ENCODE results near the gene CERS1.
A peak's percentile ranks its signal among the peaks of the same experiment; 100 is the strongest.

The CERS1 gene

DNA sequence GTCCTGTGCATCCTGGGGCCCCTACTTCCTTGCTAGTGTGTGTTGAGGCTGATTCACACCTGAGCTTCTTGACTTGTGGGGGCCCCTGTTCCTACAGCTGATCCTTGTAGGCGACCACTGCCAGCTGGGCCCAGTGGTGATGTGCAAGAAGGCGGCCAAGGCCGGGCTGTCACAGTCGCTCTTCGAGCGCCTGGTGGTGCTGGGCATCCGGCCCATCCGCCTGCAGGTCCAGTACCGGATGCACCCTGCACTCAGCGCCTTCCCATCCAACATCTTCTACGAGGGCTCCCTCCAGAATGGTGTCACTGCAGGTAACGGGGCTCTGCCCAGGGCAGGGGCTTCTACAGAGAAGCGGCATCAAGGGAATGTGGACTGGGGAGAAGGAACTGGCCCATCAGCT lies 38.7 kb downstream of the CERS1 start:
- DNase-seq (ENCODE audit: low read depth, low spot score): no peak

DNA sequence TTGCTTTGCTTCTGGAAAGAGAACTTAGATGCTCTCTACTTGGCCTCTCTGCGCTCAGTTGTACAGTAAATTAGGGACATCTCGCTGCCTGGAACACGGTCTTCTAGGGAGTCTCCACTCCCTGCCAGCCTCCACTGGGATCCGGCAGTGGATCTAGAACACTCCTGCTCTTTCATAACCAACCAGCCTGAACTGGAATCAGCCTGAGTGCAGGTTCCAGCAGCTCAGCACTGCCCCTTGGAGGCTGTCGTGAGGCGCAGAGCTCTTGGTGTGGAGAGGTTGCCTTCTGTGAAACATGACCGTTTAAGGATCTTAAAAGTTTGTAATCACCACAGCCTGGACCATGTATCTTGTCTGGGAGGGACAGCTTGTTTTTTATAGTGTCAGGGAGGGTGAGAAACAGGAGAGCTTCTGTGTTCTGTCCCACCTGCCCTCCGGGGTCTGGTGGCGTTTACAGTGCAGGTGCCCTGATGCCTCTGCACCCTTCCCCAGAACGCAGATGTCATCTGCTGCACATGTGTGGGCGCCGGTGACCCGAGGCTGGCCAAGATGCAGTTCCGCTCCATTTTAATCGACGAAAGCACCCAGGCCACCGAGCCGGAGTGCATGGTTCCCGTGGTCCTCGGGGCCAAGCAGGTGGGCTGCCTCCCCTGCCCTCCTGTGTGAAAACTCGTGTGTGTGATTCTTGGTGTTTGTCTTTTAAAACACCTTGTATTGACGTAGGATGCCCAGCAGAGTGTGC lies 39.4 kb downstream of the CERS1 start:
- DNase-seq (ENCODE audit: low read depth, low spot score): peak; percentile 50

DNA sequence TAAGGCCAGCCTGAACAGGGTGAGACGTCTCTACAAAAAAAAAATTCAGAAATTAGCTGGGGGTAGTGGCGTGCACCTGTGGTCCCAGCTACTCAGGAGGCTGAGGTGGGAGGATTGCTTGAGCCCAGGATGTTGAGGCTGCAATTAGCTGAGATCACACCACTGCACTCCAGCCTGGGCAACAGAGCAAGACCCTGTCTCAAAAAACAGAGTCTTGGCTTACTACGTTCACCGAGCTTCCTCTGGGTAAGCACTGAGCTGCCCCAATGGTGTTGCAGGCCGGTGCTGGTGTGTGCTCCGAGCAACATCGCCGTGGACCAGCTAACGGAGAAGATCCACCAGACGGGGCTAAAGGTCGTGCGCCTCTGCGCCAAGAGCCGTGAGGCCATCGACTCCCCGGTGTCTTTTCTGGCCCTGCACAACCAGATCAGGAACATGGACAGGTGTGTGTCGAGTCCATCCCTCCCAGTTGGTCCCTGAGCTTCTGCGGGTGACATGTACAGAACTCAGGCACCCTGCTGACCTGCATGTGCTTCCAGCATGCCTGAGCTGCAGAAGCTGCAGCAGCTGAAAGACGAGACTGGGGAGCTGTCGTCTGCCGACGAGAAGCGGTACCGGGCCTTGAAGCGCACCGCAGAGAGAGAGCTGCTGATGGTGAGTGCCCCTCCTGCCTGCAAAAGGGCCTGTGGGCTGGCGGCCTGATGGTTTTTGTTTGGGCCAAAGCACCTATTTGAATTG lies 40.1 kb downstream of the CERS1 start:
- DNase-seq (ENCODE audit: low read depth, low spot score): no peak

DNA sequence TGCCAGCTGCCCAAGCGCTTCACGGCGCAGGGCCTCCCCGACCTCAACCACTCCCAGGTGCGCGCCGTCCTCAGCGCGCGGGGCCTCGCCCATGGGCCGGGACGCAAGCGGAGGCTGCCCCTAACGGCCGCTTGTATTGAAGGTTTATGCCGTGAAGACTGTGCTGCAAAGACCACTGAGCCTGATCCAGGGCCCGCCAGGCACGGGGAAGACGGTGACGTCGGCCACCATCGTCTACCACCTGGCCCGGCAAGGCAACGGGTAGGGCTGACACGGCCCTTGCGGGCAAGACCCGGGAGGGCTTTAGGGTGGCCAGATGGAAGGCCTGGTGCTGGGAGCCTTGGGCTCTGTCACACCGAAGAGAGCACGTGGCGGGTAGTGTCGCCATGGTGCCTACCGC lies 41.0 kb downstream of the CERS1 start:
- DNase-seq (ENCODE audit: low read depth, low spot score): no peak

DNA sequence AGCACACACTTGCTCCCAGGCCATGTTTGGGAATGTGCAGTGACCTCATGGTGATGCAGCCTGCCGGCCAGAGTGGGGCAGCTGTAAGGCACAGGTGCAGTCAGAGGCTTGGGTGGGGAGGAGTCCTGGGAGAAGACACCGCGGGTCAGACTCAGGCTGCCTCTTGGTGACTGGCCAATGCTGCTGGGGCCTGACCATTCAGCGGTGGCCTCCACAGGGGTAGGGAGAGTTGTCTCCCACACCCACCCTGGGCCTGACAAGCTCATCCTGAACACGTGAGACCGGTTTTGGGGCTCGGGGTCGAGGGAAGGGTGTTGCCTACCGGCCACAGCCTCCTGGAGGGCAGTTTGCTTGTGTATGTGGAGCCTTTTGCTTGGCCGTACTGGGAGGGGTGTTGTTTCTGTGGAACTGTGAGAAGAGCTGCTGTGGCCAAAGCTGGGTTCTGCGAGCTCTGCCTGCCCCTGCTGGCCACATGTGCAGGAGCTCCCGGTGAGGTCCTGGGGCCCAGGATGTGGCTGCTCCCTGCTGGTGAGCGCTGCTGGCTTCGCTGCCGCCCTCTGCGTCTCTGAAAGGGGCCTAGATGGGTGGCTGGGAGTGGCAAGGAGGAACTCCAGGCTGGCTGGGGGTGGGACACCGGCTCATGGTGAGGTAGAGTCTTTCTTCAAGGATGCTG lies 42.1 kb downstream of the CERS1 start:
- DNase-seq (ENCODE audit: low read depth, low spot score): no peak

DNA sequence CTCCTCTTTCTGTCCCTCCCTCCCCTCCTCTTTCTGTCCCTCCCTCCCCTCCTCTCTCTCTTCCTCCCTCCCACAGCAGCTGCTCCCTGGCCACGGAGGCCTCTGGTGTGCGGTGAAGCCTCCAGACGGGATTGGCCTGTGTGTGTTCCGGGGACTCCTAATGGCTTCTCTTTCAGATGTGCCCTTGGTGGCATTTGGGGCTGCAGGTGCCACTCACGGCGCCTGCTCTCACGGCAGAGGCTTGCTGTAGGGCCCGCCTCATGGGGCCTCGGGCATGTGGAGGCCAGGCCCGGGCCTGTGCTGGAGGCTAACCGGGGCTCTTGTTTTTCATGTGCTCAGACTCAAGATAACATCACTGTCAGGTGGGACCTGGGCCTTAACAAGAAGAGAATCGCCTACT lies 43.3 kb downstream of the CERS1 start:
- DNase-seq (ENCODE audit: low read depth, low spot score): no peak

DNA sequence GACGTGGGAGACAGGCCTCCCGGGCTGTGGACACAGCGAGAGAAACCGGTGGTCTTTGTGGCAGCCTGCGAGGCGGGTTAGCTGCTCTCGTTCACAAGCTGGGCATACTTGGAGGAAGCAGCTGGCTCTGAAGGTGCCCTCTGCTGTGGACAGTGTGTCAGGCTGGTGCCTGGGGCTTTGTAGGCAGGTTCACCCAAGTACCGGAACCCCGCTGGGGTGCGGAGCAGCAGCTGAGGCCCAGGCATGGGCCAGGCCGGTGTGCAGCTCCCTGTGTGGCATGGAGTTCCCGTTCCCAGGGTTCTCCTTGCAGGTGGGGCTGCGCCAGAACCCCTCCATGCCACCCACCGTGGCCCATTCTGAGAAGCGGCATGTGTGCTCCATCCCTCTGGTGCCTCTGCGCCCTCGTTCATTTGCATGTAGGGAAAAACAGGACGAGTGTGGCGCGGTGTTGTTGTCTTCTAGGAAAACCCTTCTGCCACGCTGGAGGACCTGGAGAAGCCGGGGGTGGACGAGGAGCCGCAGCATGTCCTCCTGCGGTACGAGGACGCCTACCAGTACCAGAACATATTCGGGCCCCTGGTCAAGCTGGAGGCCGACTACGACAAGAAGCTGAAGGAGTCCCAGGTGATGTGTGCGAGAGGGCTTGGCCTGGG lies 44.2 kb downstream of the CERS1 start:
- no peak for DNase-seq (ENCODE audit: low read depth, low spot score)

DNA sequence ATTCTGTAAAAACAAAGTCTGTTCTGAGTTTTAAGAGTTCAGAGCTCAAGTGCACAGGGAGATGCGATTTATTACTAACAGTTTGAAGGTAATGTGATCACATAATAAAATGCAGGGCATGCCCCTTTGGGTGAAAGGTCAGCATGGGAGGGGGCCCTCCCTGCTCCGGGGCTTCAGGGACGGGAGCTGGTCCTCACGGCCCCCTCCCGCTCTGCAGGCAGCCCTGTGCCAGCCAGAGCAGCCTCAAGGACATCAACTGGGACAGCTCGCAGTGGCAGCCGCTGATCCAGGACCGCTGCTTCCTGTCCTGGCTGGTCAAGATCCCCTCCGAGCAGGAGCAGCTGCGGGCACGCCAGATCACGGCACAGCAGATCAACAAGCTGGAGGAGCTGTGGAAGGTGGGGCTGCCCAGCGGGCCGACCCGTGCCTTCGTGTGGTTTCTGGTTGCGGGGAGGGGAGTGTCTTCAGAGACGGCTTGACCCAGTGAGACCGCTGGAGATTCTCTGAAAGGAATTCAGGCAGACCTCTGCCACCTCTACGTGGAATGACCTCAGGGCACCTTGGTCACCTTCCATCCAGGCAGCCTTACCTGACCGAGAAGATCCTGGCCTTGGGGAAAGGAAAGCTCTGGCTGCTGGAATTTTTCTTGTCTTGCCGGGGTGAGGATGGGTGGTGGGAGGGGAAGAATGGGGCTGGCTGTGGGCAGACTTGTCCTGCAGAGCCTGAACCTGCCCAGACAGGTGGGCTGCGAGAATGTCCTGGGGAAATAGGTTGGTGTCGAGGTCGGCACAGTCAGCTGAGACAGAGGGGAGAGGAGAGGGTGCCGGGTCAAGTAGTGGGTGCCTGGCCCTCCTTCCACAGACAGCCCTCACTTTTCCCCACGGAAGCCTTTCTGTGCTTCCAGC lies 45.2 kb downstream of the CERS1 start:
- DNase-seq (ENCODE audit: low read depth, low spot score): peak; percentile 75

DNA sequence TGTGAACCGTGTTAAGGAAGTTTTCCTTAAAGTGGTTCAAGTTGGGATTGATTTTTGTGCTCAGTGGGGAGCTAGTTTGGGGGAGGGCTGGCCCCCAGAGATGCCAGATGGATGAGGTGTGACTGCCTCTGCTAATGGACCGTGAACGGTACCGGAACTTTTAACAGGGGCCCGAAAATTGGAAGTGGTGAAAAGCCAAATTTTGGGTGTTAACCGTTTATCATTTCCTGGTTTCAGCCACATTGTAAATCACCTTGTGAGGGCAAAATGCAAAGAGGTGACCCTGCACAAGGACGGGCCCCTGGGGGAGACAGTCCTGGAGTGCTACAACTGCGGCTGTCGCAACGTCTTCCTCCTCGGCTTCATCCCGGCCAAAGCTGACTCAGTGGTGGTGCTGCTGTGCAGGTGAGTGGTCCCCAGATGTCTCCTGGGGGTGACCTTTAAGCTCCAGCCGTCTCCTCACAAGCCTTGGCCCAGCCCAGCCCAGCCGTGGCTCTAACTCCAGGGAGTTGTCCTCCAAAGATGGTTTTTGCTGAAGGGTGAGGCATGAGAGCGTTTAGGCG lies 46.0 kb downstream of the CERS1 start:
- DNase-seq (ENCODE audit: low read depth, low spot score): no peak

DNA sequence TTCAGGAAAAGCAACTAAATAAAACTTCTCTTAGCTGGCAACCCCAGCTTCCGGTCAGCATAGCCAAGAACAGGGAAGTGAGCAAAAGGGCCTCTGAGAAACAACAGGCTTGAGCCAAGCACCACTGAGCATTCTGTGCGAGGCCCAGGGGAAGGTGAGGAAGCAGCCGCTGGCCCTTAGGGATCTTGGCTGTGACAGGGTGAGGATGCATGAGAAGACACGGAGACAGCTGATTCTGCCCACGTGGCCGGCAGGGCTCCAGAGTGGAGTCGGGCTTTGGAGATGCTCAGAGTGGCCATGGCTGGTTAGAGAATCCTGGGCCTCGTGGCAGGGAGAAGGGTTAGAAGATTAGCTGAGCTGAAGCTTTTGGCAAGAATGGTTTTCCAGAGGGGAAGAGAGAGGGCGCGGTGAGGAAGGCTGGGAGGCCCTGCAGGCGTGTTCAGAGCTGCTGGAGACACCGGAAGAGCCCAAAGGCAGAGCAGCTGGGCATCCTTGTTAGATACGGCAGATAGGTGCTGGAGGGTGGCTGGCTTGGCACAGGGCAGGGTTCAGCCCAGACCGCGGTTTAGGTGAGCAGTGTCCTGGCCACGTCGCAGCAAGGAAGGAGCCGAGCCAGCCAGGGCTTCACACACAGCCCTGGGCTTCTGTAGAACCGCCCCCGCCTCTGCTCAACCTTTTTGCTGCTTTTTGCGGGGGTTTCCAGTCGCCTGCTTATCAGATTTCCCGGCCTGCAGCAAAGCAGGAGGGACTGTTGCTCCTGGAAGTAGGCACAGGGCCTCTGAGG lies 46.9 kb downstream of the CERS1 start:
- DNase-seq (ENCODE audit: low read depth, low spot score): no peak

DNA sequence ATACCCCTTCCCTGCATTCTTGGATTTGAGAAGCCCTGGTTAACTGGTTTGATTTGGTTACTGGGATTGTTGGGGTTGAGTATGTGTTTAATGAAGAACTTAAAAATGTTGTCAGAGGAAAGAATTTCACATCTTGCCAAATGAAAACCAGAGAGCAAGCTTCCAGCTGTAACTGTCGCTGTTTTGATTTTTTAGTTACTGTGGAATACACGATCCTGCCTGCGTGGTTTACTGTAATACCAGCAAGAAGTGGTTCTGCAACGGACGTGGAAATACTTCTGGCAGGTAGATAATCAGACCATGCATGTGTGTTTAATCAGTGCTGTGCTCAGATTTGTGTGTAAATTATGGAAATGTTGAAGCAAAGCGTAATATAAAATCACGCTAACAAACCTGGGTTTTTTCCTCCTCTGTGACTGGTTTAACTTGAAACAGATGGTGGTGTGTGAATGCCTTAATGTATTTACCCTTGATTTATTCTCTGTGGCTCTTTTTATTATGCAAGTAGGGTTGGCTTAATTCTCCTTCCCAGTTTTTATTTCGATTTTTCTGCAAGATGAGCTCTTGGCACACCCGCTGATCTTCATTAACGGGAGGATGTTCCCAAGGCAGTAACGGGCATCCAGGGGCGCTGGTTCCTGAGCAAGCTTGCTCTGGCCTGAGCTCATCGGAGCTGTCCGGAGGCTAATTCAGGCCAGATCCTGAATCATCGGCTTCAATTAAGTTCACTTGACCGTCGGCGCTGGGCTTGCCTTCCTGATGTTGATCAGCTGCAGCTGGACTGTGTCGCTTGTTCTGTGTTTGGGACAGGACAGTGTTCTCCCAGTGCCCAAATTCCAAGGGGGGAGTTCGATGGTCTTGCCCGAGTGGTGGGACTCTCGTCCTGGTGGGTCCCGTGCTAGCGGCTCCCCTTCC lies 48.2 kb downstream of the CERS1 start:
- no peak for DNase-seq (ENCODE audit: low read depth, low spot score)

DNA sequence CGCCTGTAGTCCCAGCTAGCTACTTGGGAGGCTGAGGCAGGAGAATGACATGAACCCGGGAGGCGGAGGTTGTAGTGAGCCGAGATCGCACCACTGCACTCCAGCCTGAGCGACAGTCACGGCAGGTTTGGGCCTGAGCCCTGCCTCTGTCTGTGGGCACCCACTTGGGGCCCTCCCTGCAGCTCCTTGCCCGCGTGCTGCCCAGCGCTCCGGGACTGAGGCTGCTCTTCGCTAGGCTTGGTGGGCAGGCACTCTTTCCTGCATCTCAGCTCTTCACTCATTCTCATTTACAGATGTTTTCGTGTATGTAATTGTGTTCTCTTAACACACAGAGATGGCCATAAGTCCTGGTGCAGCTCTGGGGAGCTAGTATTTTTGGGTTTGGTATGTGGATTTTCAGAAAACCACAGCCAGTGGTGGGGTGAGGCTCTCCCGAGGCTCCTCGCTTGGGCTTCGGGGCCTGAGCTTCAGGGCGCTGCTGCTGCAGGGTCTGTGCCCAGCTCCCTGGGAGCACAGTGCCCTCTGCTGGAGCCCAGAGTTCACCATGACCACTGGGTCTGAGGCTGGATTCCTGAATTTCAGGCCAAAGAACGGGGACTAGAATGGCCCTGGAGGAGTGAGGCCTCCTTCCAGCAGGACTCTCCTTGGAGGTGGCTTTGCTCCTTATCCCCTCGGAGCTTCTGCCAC lies 49.0 kb downstream of the CERS1 start:
- DNase-seq (ENCODE audit: low read depth, low spot score): peak; percentile 74

DNA sequence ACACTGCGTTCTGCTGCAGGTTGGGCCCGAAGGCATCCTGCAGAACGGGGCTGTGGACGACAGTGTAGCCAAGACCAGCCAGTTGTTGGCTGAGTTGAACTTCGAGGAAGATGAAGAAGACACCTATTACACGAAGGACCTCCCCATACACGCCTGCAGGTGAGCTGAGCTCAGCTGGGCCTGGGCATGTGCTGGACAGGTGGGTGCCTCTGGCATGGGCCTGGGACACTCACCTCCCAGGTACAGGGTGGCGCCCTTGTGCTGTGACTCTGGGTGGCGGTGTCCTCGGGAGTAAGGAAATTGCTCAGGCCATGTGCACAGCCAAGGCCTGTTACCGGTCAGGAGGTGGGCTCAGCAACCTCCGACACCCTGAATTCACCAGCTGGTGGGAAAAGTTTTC lies 50.0 kb downstream of the CERS1 start:
- no peak for DNase-seq (ENCODE audit: low read depth, low spot score)

DNA sequence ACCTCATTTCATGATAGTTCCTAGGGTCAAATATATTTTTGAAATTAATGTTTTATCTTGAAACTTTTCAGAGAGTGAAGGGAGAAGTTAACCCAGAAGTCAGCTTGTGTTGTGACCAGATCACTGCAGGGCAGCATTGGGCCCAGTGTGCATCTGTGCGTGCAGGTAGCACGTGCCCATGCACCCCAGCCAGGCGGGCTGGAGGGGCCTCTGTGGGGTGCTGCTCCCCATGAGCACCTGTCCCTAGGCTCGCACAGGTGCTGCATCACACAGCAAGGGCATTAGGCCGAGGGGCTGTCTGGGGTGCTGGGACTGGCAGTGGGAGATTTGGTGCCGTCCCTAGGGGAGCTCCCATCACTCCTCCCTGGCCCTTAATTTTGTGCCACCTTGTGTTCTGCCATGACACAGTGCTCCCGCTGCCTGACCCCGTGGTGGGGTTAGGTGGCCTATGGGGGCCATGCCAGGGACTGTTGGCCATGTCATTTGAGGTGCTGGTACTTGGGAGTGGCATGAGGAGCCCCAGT lies 51.1 kb downstream of the CERS1 start:
- no peak for DNase-seq (ENCODE audit: low read depth, low spot score)

DNA sequence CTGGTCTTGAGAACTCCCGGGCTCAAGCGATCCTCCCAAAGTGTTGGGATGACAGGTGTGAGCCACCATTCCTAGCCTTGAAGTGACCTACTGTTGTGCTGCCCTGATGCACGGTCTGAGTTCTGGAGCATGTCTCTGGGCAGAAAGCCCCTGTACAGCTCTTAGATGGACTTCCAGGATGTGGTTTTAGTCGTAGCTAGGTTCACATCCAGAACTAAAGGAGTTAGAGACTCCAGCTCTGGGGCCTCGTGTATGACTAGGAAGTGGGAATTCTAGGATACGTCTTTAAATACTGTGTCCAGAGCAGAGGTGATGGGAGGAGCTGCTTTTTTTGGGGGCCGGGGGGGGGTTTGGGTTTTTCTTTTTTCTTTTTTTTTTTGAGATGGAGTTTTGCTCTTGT lies 52.0 kb downstream of the CERS1 start:
- no peak for DNase-seq (ENCODE audit: low read depth, low spot score)

DNA sequence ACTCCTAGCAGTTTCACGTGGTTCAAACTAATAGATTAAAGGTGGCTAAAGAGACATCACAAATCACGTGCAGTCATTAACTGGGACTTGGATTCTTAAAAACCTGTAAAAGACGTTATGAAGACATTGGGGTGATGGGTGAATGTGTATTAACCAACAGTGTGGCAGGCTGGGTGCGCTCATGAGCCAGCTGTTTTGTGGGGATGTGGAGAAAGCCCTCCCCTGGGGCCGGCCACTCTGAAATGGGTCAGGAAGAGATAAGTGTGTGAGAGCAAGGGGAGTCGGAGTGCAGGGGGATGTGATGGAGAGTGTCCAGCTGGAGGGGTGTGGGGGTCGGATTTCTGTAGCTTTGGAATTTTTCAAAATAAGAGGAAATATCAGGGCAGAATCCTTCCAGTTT lies 53.8 kb downstream of the CERS1 start:
- DNase-seq (ENCODE audit: low read depth, low spot score): no peak

DNA sequence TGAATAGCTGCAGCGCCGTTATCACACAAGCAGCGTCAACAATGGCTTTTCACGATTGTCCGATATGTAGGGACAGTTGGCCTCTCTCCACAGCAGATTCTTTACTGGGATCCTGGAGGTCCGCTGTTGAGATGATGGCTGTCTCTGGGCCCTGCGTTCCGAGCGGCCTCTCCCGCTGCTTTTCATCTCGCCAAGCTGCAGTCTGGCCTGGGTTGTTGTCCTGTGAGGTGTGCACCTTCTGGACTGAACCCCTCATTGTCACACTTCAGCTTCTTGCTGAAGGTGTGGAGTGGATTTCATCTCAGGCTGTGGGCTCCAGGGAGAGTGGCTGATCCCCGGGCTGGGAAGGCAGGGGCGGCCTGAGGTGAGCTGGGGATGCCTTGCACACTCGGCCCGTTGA lies 54.6 kb downstream of the CERS1 start:
- no peak for DNase-seq (ENCODE audit: low read depth, low spot score)

Measured in ELF-1 (cell line).